ENCODE measurements around the gene ZNF70. TPM values are rescaled to one million over a fixed set of nuclear protein-coding genes. Genes with fewer than 3 reads are reported as not detected.
A peak's percentile ranks its signal among the peaks of the same experiment; 100 is the strongest.

ZNF70 gene
- total RNA-seq, 2 experiments from 2014 or later: 1.3 to 1.9 TPM

- Histone ChIP-seq H3K27ac (ENCODE audit: low read depth in 1 of 2, low read length in 2 of 2) (peak overlapping the region in 1 of 2 donors; percentile 30), H3K27me3 (ENCODE audit: control insufficient read depth in 1 of 2, insufficient read depth in 2 of 2, low read length in 2 of 2) (no peaks in the 10 kb centered on the region), H3K4me3 (ENCODE audit: low read length) (peak overlapping the region; percentile 52), H3K4me1 (ENCODE audit: insufficient read depth, low read length) (peaks cover 50% of the 10 kb centered on the region), H3K36me3 (ENCODE audit: insufficient read depth, low read length) (no peaks in the 10 kb centered on the region), H3K9me3 (ENCODE audit: control insufficient read depth in 1 of 2, insufficient read depth in 1 of 2, low read length in 2 of 2) (no peaks in the 10 kb centered on the region)
- DNase-seq: peak in 12 of 14 experiments; percentile 32 to 78 (median 53)
- intact Hi-C loops (cut with DNase I, micrococcal nuclease): no loop called here
- no peaks in the 10 kb centered on the region for H3K27me3 Mint-ChIP-seq
- peak overlapping the region; percentile 73 for H3K27ac Mint-ChIP-seq
- peaks cover 26% of the 10 kb centered on the region for H3K4me1 Mint-ChIP-seq (ENCODE audit: low read depth)
- no peak for TF ChIP-seq CTCF (IDR thresholded peaks at IDR 0.05)
- ATAC-seq (ENCODE audit: poor library complexity): peak; percentile 41
- ChIA-PET CTCF (no interaction called here), POLR2A (interaction anchor here (0.9 to 1.6 kb wide), 4 partner anchors 13 to 94 kb away, joined by 3 to 8 read pairs (median 4); partner anchors contain the start of genes SLC2A11, SMARCB1 and ZNF70)
- no peaks in the 10 kb centered on the region for H3K9me3 Mint-ChIP-seq
- no peaks in the 10 kb centered on the region for H3K36me3 Mint-ChIP-seq (ENCODE audit: low read depth)
- peak overlapping the region; percentile 82 for H3K4me3 Mint-ChIP-seq
These were observed 12.7 kb upstream of the ZNF70 start for GRCh38 chr22:23763579-23763945.

GRCh38 chr22:23762842-23763578 is 12.1 kb upstream of the ZNF70 start, which contains the start of gene C22orf15:
TSS of gene C22orf15 (plus strand) at chr22:23762990. CDS start at chr22:23763307, 317 bp downstream.
- ChIA-PET POLR2A (interaction anchor here (0.6 to 1.6 kb wide), 6 partner anchors 12 to 245 kb away, joined by 3 to 8 read pairs (median 3); partner anchors contain the start of genes SLC2A11, SMARCB1 and ZNF70), CTCF (no interaction called here)
- Histone ChIP-seq H3K9me3 (ENCODE audit: control insufficient read depth in 1 of 2, insufficient read depth in 1 of 2, low read length in 2 of 2) (no peaks in the 10 kb centered on the region), H3K27ac (ENCODE audit: low read depth in 1 of 2, low read length in 2 of 2) (peak within 1 kb of the TSS; percentile 14 to 30), H3K27me3 (ENCODE audit: control insufficient read depth in 1 of 2, insufficient read depth in 2 of 2, low read length in 2 of 2) (no peaks in the 10 kb centered on the region), H3K4me3 (ENCODE audit: low read length) (peak within 1 kb of the TSS; percentile 52), H3K36me3 (ENCODE audit: insufficient read depth, low read length) (no peaks in the 10 kb centered on the region), H3K4me1 (ENCODE audit: insufficient read depth, low read length) (peaks cover 44% of the 10 kb centered on the region)
- Mint-ChIP-seq H3K27ac (peak within 1 kb of the TSS; percentile 73), H3K4me3 (peak within 1 kb of the TSS; percentile 82), H3K4me1 (ENCODE audit: low read depth) (peaks cover 26% of the 10 kb centered on the region), H3K27me3 (no peaks in the 10 kb centered on the region), H3K9me3 (no peaks in the 10 kb centered on the region), H3K36me3 (ENCODE audit: low read depth) (no peaks in the 10 kb centered on the region)
- ATAC-seq (ENCODE audit: poor library complexity) (peak; percentile 28), DNase-seq (peak in 5 of 14 experiments; percentile 19 to 47 (median 28))
- intact Hi-C loops (cut with DNase I, micrococcal nuclease): no loop called here
- no peak for TF ChIP-seq CTCF (IDR thresholded peaks at IDR 0.05)

- TF ChIP-seq CTCF (IDR thresholded peaks at IDR 0.05): no peak
- POLR2A ChIA-PET: no interaction called here
- Histone ChIP-seq H3K27me3 (ENCODE audit: control insufficient read depth in 1 of 2, insufficient read depth in 2 of 2, low read length in 2 of 2) (no peaks in the 10 kb centered on the region), H3K36me3 (ENCODE audit: insufficient read depth, low read length) (no peaks in the 10 kb centered on the region), H3K9me3 (ENCODE audit: control insufficient read depth in 1 of 2, insufficient read depth in 1 of 2, low read length in 2 of 2) (no peaks in the 10 kb centered on the region), H3K4me1 (ENCODE audit: insufficient read depth, low read length) (peaks cover 24% of the 10 kb centered on the region), H3K4me3 (ENCODE audit: low read length) (no peak overlapping the region), H3K27ac (ENCODE audit: low read depth in 1 of 2, low read length in 2 of 2) (no peak overlapping the region)
- ATAC-seq (ENCODE audit: poor library complexity) (no peak), DNase-seq (no peak)
- H3K4me3 Mint-ChIP-seq: no peak overlapping the region
- H3K9me3 Mint-ChIP-seq: no peaks in the 10 kb centered on the region
- H3K36me3 Mint-ChIP-seq (ENCODE audit: low read depth): no peaks in the 10 kb centered on the region
- H3K27ac Mint-ChIP-seq: no peak overlapping the region
- H3K4me1 Mint-ChIP-seq (ENCODE audit: low read depth): peaks cover 24% of the 10 kb centered on the region
- intact Hi-C loops (cut with DNase I, micrococcal nuclease): no loop called here
- H3K27me3 Mint-ChIP-seq: no peaks in the 10 kb centered on the region
- CTCF ChIA-PET: no interaction called here
These were observed 9.1 kb upstream of the ZNF70 start for GRCh38 chr22:23760056-23760455.

Data from CD4-positive, alpha-beta T cell (primary cell).